ENCODE results near the gene KLK15.

The KLK15 gene

GRCh38 chr19:50861010-50861409 is 27.6 kb upstream of the KLK15 start:
- H3K4me3 ChIP-seq (ENCODE audit: low read length) = no peak overlapping the region
- peaks cover 45% of the 10 kb centered on the region for H3K27me3 ChIP-seq (ENCODE audit: insufficient read depth, low read length)
- H2AFZ ChIP-seq (ENCODE audit: low read depth, low read length) = no peak overlapping the region
- H3K4me1 ChIP-seq (ENCODE audit: insufficient read depth, low read length) = no peaks in the 10 kb centered on the region
- H3K36me3 ChIP-seq (ENCODE audit: insufficient read depth, low read length) = no peaks in the 10 kb centered on the region
- no peaks in the 10 kb centered on the region for H3K9me3 ChIP-seq (ENCODE audit: low read length)

GRCh38 chr19:50859849-50860248 is 26.5 kb upstream of the KLK15 start:
- Histone ChIP-seq H3K4me3 (ENCODE audit: low read length) (no peak overlapping the region), H3K36me3 (ENCODE audit: insufficient read depth, low read length) (no peaks in the 10 kb centered on the region), H3K27me3 (ENCODE audit: insufficient read depth, low read length) (peaks cover 51% of the 10 kb centered on the region), H3K4me1 (ENCODE audit: insufficient read depth, low read length) (no peaks in the 10 kb centered on the region), H2AFZ (ENCODE audit: low read depth, low read length) (no peak overlapping the region), H3K9me3 (ENCODE audit: low read length) (no peaks in the 10 kb centered on the region)

- no peaks in the 10 kb centered on the region for H3K9me3 ChIP-seq (ENCODE audit: low read length)
- H3K36me3 ChIP-seq (ENCODE audit: insufficient read depth, low read length) = no peaks in the 10 kb centered on the region
- H3K4me1 ChIP-seq (ENCODE audit: insufficient read depth, low read length) = no peaks in the 10 kb centered on the region
- H3K4me3 ChIP-seq (ENCODE audit: low read length) = no peak overlapping the region
- peaks cover 53% of the 10 kb centered on the region for H3K27me3 ChIP-seq (ENCODE audit: insufficient read depth, low read length)
- H2AFZ ChIP-seq (ENCODE audit: low read depth, low read length) = no peak overlapping the region
These were observed 25.5 kb upstream of the KLK15 start for GRCh38 chr19:50858886-50859285.

- no peak overlapping the region for H3K4me3 ChIP-seq (ENCODE audit: low read length)
- no peaks in the 10 kb centered on the region for H3K36me3 ChIP-seq (ENCODE audit: insufficient read depth, low read length)
- no peak overlapping the region for H2AFZ ChIP-seq (ENCODE audit: low read depth, low read length)
- no peaks in the 10 kb centered on the region for H3K9me3 ChIP-seq (ENCODE audit: low read length)
- H3K4me1 ChIP-seq (ENCODE audit: insufficient read depth, low read length) = no peaks in the 10 kb centered on the region
- H3K27me3 ChIP-seq (ENCODE audit: insufficient read depth, low read length) = peaks cover 53% of the 10 kb centered on the region
These were observed 24.0 kb upstream of the KLK15 start for GRCh38 chr19:50857366-50857765.

- Histone ChIP-seq H3K4me3 (ENCODE audit: low read length) (no peak within 1 kb of the TSS), H3K4me1 (ENCODE audit: insufficient read depth, low read length) (no peaks in the 10 kb centered on the region), H3K36me3 (ENCODE audit: insufficient read depth, low read length) (no peaks in the 10 kb centered on the region), H3K9me3 (ENCODE audit: low read length) (no peaks in the 10 kb centered on the region), H2AFZ (ENCODE audit: low read depth, low read length) (no peak within 1 kb of the TSS), H3K27me3 (ENCODE audit: insufficient read depth, low read length) (peaks cover 44% of the 10 kb centered on the region)
These were observed 21.4 kb upstream of the KLK15 start, which contains the start of gene KLK3 for GRCh38 chr19:50854636-50855410. Gene KLK3, plus strand, starts transcription at chr19:50854915. Its CDS starts 41 bp downstream, at chr19:50854956.

- Histone ChIP-seq H3K4me1 (ENCODE audit: insufficient read depth, low read length) (no peaks in the 10 kb centered on the region), H3K36me3 (ENCODE audit: insufficient read depth, low read length) (no peaks in the 10 kb centered on the region), H3K9me3 (ENCODE audit: low read length) (no peaks in the 10 kb centered on the region), H3K4me3 (ENCODE audit: low read length) (no peak overlapping the region), H3K27me3 (ENCODE audit: insufficient read depth, low read length) (peaks cover 17% of the 10 kb centered on the region), H2AFZ (ENCODE audit: low read depth, low read length) (no peak overlapping the region)
These were observed 18.2 kb upstream of the KLK15 start for GRCh38 chr19:50851620-50852019.

- H3K4me3 ChIP-seq (ENCODE audit: low read length) = no peak overlapping the region
- H3K36me3 ChIP-seq (ENCODE audit: insufficient read depth, low read length) = no peaks in the 10 kb centered on the region
- H3K27me3 ChIP-seq (ENCODE audit: insufficient read depth, low read length) = peaks cover 17% of the 10 kb centered on the region
- H2AFZ ChIP-seq (ENCODE audit: low read depth, low read length) = no peak overlapping the region
- H3K4me1 ChIP-seq (ENCODE audit: insufficient read depth, low read length) = no peaks in the 10 kb centered on the region
- no peaks in the 10 kb centered on the region for H3K9me3 ChIP-seq (ENCODE audit: low read length)
These were observed 17.4 kb upstream of the KLK15 start for GRCh38 chr19:50850738-50851137.

- no peak overlapping the region for H2AFZ ChIP-seq (ENCODE audit: low read depth, low read length)
- peaks cover 5% of the 10 kb centered on the region for H3K9me3 ChIP-seq (ENCODE audit: low read length)
- no peaks in the 10 kb centered on the region for H3K36me3 ChIP-seq (ENCODE audit: insufficient read depth, low read length)
- H3K4me1 ChIP-seq (ENCODE audit: insufficient read depth, low read length) = no peaks in the 10 kb centered on the region
- peaks cover 3% of the 10 kb centered on the region for H3K27me3 ChIP-seq (ENCODE audit: insufficient read depth, low read length)
- no peak overlapping the region for H3K4me3 ChIP-seq (ENCODE audit: low read length)
These were observed 11.0 kb upstream of the KLK15 start for GRCh38 chr19:50844296-50844935.

GRCh38 chr19:50843701-50844221 is 10.4 kb upstream of the KLK15 start:
- Histone ChIP-seq H2AFZ (ENCODE audit: low read depth, low read length) (no peak overlapping the region), H3K4me3 (ENCODE audit: low read length) (no peak overlapping the region), H3K36me3 (ENCODE audit: insufficient read depth, low read length) (no peaks in the 10 kb centered on the region), H3K4me1 (ENCODE audit: insufficient read depth, low read length) (no peaks in the 10 kb centered on the region), H3K9me3 (ENCODE audit: low read length) (peaks cover 5% of the 10 kb centered on the region), H3K27me3 (ENCODE audit: insufficient read depth, low read length) (peaks cover 3% of the 10 kb centered on the region)

- no peaks in the 10 kb centered on the region for H3K36me3 ChIP-seq (ENCODE audit: insufficient read depth, low read length)
- H3K27me3 ChIP-seq (ENCODE audit: insufficient read depth, low read length) = peaks cover 3% of the 10 kb centered on the region
- peaks cover 5% of the 10 kb centered on the region for H3K9me3 ChIP-seq (ENCODE audit: low read length)
- no peak overlapping the region for H3K4me3 ChIP-seq (ENCODE audit: low read length)
- H2AFZ ChIP-seq (ENCODE audit: low read depth, low read length) = no peak overlapping the region
- no peaks in the 10 kb centered on the region for H3K4me1 ChIP-seq (ENCODE audit: insufficient read depth, low read length)
These were observed 9.8 kb upstream of the KLK15 start for GRCh38 chr19:50843205-50843604.

GRCh38 chr19:50842130-50842529 is 8.8 kb upstream of the KLK15 start:
- no peak overlapping the region for H2AFZ ChIP-seq (ENCODE audit: low read depth, low read length)
- H3K27me3 ChIP-seq (ENCODE audit: insufficient read depth, low read length) = peaks cover 4% of the 10 kb centered on the region
- H3K36me3 ChIP-seq (ENCODE audit: insufficient read depth, low read length) = no peaks in the 10 kb centered on the region
- H3K9me3 ChIP-seq (ENCODE audit: low read length) = peaks cover 5% of the 10 kb centered on the region
- H3K4me3 ChIP-seq (ENCODE audit: low read length) = no peak overlapping the region
- H3K4me1 ChIP-seq (ENCODE audit: insufficient read depth, low read length) = no peaks in the 10 kb centered on the region

GRCh38 chr19:50839712-50840655 is 6.6 kb upstream of the KLK15 start:
- H3K36me3 ChIP-seq (ENCODE audit: insufficient read depth, low read length) = no peaks in the 10 kb centered on the region
- H3K27me3 ChIP-seq (ENCODE audit: insufficient read depth, low read length) = peaks cover 22% of the 10 kb centered on the region
- peaks cover 5% of the 10 kb centered on the region for H3K9me3 ChIP-seq (ENCODE audit: low read length)

GRCh38 chr19:50838239-50838638 is 4.9 kb upstream of the KLK15 start:
- no peak overlapping the region for H3K4me3 ChIP-seq (ENCODE audit: low read length)
- H3K27me3 ChIP-seq (ENCODE audit: insufficient read depth, low read length) = peaks cover 22% of the 10 kb centered on the region
- H2AFZ ChIP-seq (ENCODE audit: low read depth, low read length) = no peak overlapping the region
- no peaks in the 10 kb centered on the region for H3K4me1 ChIP-seq (ENCODE audit: insufficient read depth, low read length)
- H3K36me3 ChIP-seq (ENCODE audit: insufficient read depth, low read length) = no peaks in the 10 kb centered on the region
- H3K9me3 ChIP-seq (ENCODE audit: low read length) = no peaks in the 10 kb centered on the region

More at GRCh38 chr19:50839712-50840655, 6.6 kb upstream of the KLK15 start:
- H2AFZ ChIP-seq (ENCODE audit: low read depth, low read length) = no peak overlapping the region
- H3K4me3 ChIP-seq (ENCODE audit: low read length) = no peak overlapping the region
- H3K4me1 ChIP-seq (ENCODE audit: insufficient read depth, low read length) = no peaks in the 10 kb centered on the region
